Measurements from ENCODE around the gene SERF2. TPM values are rescaled to one million over a fixed set of nuclear protein-coding genes. Genes with fewer than 3 reads are reported as not detected.

SERF2 gene
- total and polyA plus RNA-seq, 2 of the 13 experiments (the other 11 are each of a cell fraction or from before 2014, with no cell fraction given), result 811 to 1,257 TPM

- TF ChIP-seq ZNF142 (CRISPR knock-in tag; IDR thresholded peaks at IDR 0.05), result peak; percentile 82
- no peak for TF ChIP-seq NR2F1 (CRISPR knock-in tag; IDR thresholded peaks at IDR 0.05)
- no peak; the same call in 1 of the 2 replicates for TF ChIP-seq ZBTB2 (CRISPR knock-in tag; IDR thresholded peaks at IDR 0.05; ENCODE audit: low read depth)
- TF ChIP-seq ZNF337 (CRISPR knock-in tag; IDR thresholded peaks at IDR 0.05; ENCODE audit: borderline replicate concordance, low read depth), result 0 out of 2 replicates have a peak, but pooled peaks have one; percentile 55
- no peak for TF ChIP-seq SOX13 (IDR thresholded peaks at IDR 0.05)
- TF ChIP-seq SOX13 (CRISPR knock-in tag; conservative IDR thresholded peaks at IDR 0.05 in 1 of 2, IDR thresholded peaks at IDR 0.05 in 1 of 2), result peak in 1 of 2 experiments; percentile 38; a peak in 2 of 4 replicates
- TF ChIP-seq RFX3 (CRISPR knock-in tag; IDR thresholded peaks at IDR 0.05), result no peak
- TF ChIP-seq ZNF670 (CRISPR knock-in tag; IDR thresholded peaks at IDR 0.05; ENCODE audit: borderline replicate concordance), result peak; percentile 52; the same call in 1 of the 2 replicates
- TF ChIP-seq DMAP1 (CRISPR knock-in tag; IDR thresholded peaks at IDR 0.05), result peak; percentile 80
- TF ChIP-seq TFE3 (CRISPR knock-in tag; IDR thresholded peaks at IDR 0.05), result no peak
- no peak; the same call in 1 of the 2 replicates for TF ChIP-seq ZNF747 (CRISPR knock-in tag; IDR thresholded peaks at IDR 0.05; ENCODE audit: borderline replicate concordance)
- TF ChIP-seq AGO1 (IDR thresholded peaks at IDR 0.05; ENCODE audit: low read depth, low read length, poor library complexity, severe bottlenecking), result no peak
- TF ChIP-seq HOXA5 (CRISPR knock-in tag; IDR thresholded peaks at IDR 0.05), result 0 out of 2 replicates have a peak, but pooled peaks have one; percentile 44
- no peak for TF ChIP-seq ZNF850 (CRISPR knock-in tag; conservative IDR thresholded peaks at IDR 0.05)
- no peak for TF ChIP-seq ARID3A (IDR thresholded peaks at IDR 0.05; ENCODE audit: low read depth, low read length)
- no peak for TF ChIP-seq ZNF547 (CRISPR knock-in tag; IDR thresholded peaks at IDR 0.05)
These were observed 32.5 kb downstream of the SERF2 start, which contains the start of gene MFAP1 (continued) for GRCh38 chr15:43824302-43825246.

All from HepG2 (cell line).